Keratinocyte (primary cell): ENCODE measurements around the gene NKX2-2.

Experiments used
- CTCF ChIP-seq, 3 experiments: IDR thresholded peaks in 1 of 3; conservative IDR thresholded peaks in 1 of 3; optimal IDR thresholded peaks in 1 of 3; 2 replicates in 2 of 3; 3 replicates in 1 of 3; pipeline versions ENCODE3 to v1.5.1; 2011; ENCODE audit warnings: low read length in 3 of 3, mild to moderate bottlenecking in 3 of 3, moderate library complexity in 2 of 3, control low read depth in 1 of 3, inconsistent platforms in 1 of 3; ENCODE audit not compliant: insufficient read depth in 2 of 3; ENCODE audit errors: extremely low read depth in 1 of 3
- EZH2 ChIP-seq: IDR thresholded peaks from one replicate; pipeline ENCODE4 v1.6.1; 2012; ENCODE audit warnings: inconsistent platforms, mild to moderate bottlenecking, low read length, moderate library complexity

- TF ChIP-seq CTCF (optimal IDR thresholded peaks at IDR 0.05 in 1 of 3, IDR thresholded peaks at IDR 0.05 in 1 of 3, conservative IDR thresholded peaks at IDR 0.05 in 1 of 3; ENCODE audit: extremely low read depth in 1 of 3, insufficient read depth in 2 of 3, low read length in 3 of 3): peak; percentile 17 to 44 (median 30)
- TF ChIP-seq EZH2: no peak
Observed at GRCh38 chr20:21529863-21530262, 16.0 kb upstream of the NKX2-2 start.
